T-helper 9 cell (primary cell): ENCODE measurements around the gene TSEN54.

Experiments
- DNase-seq: peaks from one replicate; pipeline ENCODE4 v3.0.0-alpha.2; 2020

TSEN54 gene

DNA sequence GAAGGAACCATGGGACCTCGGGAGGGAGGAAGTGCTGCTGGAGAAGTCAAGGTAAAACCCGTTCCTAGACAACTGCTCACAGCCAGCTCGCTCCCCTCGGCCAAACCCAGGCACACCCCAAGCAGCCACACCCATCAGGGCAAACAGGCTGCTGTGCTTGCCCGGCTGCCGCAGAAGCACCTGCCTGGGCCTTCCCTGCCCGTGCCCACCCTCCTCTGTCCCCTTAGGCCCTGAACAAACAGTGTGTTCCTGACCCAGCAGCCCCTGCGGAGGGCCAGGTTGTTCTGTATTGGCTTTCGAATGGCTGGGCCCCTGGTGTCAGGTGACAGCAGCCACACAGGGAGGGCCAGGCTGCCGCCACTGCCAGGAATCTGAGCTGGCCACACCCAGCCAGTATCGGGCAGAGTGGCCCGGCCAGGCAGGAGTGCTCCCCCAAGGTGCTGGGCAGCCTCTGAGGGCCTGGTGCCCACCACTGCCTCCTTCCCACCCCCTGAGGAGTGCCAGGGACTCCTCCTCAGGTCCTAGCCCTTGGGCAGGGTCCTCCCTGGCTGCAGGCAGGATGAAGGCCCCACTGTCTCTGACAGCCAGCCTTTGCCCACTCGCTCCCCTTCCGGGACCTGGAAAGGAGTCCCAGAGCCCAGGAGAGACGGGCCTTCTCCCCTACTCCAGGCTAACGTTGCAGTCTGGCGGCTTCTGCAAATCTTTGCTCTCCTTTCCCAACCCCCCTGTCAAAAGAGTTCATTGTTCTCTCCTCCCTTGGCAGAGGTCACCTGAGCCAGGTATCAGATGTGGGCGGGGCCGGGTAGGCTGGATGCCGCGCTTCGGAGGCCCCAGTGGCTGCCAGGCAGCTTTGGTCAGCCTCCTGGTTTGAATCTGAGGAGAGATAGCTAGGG is 33.2 kb downstream of the TSEN54 start:
- DNase-seq: no peak

DNA sequence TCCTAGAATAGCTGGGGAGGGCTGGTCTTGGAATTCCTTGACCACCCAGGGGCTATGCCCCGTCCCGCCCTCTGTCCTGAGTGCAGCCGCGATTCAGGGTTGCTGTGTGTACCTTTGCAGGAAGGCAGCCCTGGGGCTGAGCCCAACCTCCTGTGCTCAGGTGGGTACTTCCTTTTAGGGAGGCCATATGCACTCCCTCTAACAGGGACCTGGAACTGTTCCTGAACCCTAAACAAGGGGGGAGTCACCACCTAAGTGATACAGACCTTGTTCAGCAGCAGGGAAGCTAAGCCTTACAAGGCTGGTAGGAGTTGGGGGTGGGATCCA is 33.8 kb downstream of the TSEN54 start:
- DNase-seq: no peak

DNA sequence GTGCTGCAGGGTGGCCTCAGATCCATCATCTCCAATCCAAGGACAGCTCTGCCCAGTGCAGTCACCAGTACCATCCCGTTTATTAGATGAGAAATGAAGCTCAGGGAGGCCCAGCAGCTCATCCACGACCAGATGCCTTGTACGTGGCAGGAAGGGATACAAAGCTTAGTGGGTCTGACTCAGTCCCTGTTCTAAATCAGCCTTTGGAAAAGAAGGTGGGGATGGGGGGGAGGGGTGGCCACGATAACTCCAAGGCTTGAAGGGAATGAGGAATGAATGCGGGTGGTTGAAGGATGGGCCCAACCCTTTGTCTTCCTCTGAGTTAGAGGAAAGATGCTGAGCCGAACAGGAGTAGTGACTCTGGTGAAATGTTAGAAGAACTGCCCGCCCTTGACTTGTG is 34.9 kb downstream of the TSEN54 start:
- no peak for DNase-seq

DNA sequence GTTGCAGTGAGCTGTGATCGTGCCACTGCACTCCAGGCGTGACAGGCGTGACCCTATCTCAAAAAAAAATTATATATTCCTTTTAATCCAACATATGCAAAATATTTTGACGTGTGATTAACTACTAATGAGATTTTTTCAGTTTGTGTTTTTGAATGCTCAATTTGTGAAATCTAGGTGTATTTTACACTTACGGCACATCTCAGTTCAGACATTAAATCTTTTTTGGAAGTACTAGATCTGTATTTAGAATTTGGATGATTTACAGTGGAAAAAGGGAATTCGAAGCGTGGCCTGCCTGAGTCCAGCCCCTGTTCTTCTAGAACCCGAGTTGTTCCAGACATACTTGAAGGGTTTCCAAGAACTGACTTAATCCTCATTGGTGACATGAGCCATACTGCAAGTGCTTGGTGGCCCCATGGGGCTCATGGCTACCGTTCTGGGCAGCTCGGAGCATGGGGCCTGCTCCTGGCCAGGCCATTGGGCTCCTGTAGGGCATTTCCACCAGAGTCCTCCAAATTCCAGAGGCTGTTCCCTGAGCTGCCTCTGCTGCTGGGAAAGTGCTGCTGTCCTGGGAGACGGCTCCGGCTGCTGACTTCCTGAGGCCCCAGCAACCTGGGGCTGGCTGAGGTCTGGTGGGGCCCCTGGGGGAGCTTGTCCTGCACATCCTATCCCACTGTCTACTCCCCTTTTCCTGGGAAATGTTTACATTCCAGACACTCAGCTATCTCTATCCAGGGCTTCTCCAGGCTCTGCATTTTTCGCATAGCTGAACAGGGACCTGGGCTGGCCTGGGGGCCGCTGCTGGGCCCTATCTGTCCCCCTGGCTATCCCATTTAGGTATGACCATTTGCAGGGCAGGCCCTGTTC is 36.3 kb downstream of the TSEN54 start:
- DNase-seq: no peak

DNA sequence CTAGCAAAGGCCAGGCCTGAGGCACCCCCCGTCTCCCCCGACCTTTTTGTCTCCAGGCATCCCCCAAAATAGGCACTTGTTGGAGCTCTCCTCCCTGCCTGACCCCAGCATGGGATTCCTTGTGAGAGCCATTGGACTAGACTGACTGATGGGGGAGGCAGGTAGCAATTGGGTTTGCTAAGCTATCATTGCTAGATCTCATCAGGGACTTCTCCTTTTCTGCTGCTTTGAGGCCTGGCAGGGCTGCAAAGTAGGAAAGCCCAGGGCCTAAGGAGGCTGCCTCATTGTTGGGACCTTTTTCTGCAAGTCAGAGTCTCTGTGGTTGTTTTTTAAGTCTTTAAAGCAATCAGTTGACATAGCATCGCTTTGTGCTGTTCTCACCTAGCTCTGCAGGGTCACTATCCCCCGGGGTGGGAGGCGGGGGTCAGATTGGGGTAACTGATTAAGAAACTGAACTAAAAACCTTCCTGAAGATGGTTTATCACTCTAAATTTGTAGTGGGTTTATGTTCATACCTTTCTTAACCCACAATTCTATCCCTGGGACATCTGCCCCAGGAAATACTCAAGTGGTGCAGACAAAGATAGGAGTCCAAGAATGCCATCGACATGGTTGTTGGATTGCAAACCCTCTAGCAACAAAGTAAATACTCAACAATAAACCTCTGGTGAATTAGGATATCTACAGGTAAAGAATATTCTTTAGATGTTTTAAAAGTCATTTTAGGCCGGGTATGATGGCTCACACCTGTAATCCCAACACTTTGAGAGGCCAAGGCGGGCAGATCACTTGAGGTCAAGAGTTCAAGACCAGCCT is 37.2 kb downstream of the TSEN54 start:
- DNase-seq: no peak

DNA sequence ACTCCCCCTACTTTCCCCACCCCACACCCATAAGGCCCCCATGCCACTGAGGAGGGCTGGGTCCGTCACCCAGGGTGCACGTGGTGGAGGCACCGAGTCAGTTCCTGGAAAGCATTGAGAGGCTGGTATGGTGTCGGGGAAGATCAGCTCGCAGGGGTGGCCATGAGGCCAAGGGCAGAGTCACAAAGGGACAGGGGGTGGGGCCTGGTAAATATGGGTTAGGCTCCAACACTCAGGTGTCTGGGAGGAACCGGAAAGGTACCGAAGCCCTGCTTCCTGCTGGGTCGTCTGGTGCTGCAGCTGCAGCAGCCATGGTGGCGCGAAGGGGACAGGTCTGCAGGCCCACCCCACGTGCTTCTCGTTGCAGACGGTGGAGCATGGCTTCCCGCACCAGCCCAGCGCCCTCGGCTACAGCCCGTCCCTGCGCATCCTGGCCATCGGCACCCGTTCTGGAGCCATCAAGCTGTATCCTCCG is 39.4 kb downstream of the TSEN54 start:
- no peak for DNase-seq

DNA sequence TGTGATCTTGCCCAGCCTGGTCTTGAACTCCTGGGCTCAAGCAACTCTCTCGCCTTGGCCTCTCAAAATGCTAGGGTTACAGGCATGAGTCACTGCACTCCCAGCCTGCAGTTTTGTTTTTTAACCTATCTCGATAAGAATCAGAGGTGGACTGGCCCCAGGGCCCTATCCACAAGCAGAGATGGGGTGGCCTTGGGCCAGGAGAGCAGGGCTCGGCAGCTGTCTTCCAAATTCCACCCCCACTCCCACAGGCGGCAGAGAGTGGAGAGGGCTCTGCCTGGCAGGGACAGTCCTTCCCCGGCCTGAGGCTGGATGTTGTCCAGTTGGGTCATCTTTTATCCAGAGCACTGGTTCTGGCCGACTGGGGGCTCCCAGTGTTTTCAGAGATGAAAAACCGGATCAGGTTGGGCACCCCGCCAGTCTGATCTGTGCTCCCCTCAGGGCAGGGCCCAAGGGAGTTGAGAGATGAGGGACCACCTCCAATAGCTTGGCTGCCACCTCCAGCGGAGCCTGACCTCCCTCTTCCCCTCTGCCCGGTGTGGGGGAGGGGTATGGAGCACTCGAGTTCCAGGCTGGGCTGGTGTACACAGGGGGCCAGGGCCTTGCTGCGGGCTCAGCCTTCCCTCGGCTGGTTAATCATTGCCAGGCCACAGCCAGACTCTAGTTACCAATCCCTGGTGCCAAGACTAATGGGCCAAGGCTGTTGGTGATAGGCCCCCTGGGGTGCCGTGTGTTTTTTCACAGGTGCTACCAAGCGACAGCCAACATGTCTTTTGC is 40.9 kb downstream of the TSEN54 start:
- DNase-seq: no peak

DNA sequence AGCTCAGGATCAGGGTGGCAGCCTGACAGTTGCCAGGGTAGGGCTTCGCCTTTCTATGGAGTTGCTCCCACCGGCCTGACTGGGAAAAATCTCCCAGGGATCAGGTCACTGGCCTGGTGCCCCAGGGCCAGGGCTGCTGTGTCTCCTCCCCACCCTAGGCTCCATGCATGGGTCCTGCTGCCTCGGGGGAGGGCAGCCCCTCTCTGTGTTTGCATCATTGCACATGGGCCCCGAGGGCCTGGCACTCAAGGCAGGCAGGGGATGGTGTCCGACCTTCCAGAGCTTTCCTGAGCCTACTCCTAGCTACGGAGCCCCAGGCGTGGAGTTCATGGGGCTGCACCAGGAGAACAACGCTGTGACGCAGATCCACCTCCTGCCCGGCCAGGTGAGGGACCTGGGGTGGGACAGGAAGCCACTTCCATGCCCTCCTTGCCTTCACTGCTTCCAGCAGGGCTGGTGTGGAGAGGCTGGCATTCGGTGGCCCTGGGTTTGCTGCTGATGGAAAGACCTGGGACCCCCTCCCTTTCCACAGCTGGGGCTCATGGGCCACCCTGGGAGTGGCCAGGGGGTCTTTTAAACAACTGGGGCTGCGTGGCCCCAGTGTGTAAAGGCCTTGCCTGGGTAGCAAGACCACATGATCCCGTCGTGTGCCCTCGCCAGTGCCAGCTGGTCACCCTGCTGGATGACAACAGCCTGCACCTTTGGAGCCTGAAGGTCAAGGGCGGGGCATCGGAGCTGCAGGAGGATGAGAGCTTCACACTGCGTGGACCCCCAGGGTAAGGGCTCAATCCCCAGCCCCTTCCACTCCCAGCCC is 41.7 kb downstream of the TSEN54 start:
- no peak for DNase-seq

DNA sequence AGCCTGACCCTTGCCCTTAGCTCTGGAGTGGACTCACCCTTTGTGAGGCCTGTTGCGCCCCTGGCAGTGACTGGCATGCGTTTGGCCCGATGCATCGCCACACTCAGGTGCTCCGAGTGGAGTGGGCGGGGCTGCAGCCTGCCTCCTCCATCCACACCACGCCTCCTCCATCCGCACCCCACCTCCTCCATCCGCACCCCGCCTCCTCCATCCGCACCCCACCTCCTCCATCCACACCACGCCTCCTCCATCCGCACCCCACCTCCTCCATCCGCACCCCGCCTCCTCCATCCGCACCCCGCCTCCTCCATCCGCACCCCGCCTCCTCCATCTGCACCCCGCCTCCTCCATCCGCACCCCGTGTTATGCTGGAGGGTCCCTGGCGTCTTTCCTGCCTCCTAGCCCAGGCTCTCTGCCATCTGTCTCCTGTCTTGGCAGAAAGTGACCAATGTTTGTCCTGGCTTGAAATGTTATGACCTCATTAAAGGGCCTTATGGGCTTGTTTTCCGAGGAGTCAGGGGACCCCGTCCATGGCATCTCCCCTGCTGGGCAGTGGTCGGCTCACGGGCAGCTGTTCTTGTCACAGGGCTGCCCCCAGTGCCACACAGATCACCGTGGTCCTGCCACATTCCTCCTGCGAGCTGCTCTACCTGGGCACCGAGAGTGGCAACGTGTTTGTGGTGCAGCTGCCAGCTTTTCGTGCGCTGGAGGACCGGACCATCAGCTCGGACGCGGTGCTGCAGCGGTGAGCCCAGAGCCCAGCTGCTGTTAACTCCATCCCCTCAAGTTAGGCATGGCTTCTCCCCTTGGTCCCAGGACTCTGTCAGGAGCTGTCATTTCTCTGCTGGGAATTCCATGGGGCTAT is 42.6 kb downstream of the TSEN54 start:
- DNase-seq: no peak

DNA sequence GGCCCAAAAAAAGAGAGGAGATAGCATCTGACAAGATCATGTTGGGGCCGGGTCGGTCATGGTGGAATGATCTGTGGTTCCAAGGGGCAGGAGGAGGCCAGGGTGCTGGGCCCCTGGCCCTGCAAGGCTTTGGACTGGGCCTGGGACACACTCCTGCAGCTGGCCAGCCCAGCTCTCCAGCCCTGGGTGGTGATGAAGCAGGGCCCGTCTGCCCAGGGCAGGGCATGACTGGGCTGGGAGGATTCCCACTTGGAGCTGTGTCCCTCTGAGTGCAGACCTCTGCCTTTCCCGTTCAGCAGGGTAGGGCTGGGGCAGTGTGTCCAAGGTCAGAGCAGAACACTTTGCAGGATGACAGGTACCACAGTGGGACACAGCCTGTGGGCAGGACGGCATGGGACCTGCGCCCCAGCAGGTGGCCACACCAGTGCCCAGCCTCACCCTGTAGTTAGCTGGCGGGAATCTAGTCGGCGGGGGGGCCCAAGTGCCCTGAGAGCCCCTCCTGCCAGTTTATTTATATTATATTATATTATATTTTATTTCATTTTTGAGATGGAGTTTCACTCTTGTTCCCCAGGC is 43.7 kb downstream of the TSEN54 start:
- DNase-seq: no peak

DNA sequence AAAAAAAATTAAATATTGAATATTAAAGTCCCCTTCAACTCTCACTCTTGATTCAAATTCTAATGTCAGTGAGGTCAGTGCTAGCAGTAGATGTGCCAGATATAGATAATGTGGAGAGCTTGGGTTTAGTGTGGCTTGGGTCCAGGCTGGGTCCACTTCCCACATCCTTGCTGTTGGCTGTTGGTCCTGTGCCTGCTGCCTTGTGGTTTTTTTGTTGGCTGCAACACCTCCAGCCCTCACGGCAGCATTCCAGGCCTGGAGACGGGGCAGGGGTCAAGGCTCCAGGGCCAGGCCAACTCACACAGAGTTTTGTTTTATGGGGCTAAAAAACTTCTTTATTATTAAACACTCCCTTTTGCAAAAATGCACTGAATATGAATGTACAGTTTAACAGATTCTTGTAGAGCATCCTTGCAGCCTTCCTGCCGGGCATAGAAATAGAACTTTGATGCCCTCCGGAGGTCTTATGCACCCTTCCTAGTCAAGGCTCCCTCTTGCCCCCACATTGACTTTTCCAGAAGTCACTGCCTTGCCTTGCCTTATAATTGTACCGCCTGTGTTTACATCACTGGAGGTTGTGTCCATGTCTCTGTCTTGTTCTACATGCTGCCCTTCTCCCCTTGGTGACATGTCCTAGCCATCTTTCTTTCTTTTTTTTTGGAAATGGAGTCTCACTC is 45.7 kb downstream of the TSEN54 start:
- no peak for DNase-seq

DNA sequence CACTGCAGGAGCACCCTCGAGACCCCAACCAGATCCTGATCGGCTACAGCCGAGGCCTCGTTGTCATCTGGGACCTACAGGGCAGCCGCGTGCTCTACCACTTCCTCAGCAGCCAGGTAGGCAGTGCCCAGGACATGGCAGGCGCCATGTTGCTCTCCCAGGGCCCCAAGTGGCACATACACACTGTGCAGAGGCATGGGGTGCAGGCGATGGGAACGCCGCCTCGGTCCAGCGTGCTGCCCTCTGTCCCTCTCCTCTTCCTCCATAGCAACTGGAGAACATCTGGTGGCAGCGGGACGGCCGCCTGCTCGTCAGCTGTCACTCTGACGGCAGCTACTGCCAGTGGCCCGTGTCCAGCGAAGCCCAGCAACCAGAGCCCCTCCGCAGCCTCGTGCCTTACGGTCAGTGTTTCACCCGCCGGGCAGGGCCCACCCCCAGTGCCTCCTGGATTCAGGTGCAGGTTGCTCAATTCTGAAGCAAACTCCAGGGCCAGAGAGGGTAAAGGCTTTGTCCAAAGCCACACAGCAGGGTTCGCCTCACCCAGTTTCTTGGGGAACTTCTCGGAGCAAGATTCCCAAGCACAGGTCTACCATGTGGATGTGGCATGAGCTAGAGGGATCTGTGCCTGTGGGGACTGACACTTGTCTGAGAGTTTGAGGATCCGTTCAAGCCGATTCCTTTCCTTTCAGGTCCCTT is 46.9 kb downstream of the TSEN54 start:
- DNase-seq: no peak

DNA sequence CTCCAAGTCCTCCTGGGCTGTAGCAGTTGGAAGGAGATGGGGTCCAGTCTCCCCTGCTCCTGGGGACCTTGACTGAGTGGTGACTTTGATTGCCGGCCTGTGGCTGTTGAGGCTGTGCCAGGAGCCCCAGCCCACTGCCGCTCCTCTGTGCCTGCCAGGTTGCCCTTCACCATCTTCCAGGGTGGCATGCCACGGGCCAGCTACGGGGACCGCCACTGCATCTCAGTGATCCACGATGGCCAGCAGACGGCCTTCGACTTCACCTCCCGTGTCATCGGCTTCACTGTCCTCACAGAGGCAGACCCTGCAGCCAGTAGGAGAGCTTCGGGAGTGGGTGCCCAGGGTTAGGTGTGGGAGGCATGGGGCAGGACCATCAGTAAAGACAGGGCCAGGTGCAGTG is 47.9 kb downstream of the TSEN54 start:
- DNase-seq: no peak

DNA sequence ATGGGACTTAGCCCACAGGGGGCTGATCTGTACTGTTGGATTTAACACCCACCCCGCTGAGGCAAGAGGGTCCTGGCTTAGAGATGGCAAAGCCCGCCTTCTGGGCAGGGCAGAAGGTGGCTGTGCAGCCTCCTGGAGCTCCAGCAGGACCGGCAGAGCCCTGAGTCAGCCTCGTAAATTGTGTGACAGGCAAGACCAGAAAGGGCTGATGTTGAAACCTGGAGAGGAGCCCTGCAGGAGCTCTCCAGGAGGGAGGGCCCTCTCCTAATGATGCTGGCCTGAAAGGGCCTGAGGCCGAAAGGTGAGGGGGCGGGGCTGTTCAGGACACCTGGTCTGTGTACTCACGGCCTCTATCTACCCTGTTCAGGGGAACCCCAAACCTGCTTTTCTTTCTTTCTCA is 48.7 kb downstream of the TSEN54 start:
- no peak for DNase-seq

DNA sequence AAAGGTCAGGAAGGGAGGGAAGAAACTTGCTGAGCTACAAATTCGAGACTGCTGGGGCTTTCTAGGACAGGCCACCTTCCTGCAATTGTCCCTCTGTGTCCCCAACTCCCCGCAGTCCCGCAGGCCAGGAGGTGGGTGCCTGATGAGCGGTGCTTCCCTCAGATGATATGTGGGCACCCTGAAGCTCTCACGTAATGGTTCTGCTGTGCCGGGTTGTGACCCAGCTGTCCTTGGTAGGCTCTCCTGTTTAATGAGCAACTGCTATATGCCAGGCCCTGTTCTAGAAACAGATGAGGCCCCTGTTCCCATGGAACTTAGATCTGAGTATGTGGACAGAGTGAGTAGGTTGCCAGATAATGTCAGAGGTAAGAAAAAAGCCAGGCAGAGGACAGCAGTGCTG is 49.3 kb downstream of the TSEN54 start:
- no peak for DNase-seq

DNA sequence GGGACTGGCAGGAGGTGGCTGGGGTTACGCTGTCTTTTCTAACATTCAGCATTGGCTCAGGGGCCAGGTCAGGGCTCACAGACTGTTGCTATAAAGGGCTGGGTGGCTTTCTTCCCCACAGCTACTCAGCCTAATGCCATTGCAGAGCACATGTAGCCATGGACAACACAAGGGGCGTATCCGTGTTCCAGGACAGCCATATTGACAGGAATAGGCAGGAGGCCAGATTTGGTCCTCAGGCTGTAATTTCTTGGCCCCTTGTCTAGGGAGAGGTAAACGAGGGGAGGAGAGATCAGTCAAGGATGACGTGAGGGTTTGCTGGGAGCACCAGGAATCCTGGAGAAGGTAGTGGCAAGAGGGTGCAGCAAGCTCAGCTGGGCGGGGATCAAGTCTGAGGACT is 50.1 kb downstream of the TSEN54 start:
- no peak for DNase-seq

DNA sequence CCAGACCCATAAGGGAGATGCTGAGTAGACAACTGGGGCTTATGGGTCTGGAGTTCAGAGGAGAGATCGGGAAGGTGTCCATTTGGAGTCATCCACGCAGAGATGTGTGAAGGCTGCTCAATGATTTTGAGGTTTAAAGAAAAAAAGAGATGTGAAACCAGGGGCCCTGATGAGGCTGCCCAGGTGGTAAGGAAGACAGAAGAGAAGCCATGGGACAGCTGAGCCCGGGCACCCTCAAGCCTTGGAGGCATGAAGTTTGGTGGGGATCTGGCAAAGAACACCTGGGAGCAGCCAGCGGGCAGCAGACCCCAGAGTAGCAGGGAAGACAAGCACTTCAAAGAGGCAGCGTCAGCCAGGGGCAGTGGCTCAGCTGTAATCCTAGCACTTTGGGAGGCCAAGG is 50.5 kb downstream of the TSEN54 start:
- DNase-seq: no peak

DNA sequence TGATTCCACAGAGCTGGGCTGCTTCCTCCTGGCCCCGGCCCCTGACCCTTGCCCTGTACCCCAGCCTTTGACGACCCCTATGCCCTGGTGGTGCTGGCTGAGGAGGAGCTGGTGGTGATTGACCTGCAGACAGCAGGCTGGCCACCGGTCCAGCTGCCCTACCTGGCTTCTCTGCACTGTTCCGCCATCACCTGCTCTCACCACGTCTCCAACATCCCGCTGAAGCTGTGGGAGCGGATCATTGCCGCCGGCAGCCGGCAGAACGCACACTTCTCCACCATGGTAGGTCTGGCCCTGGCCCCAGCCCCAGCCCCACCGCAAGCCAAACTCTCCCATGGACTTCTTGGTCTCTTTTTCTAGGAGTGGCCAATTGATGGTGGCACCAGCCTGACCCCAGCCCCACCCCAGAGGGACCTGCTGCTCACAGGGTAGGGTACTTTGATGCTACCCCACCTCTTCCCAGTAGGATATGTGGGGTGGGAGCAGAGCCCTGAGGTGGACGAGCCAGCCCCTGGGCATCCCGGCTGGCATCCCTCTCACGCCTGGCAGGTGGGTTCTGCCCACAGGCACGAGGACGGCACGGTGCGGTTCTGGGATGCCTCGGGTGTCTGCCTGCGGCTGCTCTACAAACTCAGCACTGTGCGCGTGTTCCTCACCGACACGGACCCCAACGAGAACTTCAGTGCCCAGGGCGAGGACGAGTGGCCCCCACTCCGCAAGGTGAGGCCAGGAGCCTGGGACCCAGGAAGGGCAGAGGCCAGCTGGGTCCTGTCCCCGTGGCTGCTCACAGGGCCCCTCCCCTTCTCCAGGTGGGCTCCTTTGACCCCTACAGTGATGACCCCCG is 52.3 kb downstream of the TSEN54 start:
- no peak for DNase-seq
